Mesendoderm (in vitro differentiated cells): ENCODE data around the gene CDC42EP2.
A peak's percentile ranks its signal among the peaks of the same experiment; 100 is the strongest.

Experiments used
- DNase-seq: peaks from one replicate; pipeline ENCODE4 v3.0.0; 2013
- H2AK5ac ChIP-seq: 2 replicates; pipeline ENCODE4 v1.6.1; 2013; ENCODE audit warnings: low read length, inconsistent platforms
- H2BK120ac ChIP-seq: 2 replicates; pipeline ENCODE4 v1.6.1; 2013; ENCODE audit warnings: low read depth, mild to moderate bottlenecking, low read length, moderate library complexity, mixed read lengths
- H2BK15ac ChIP-seq: replicated peaks from 2 replicates; pipeline ENCODE4 v1.6.1; 2013; ENCODE audit warnings: low read depth, mild to moderate bottlenecking, moderate library complexity
- H2BK5ac ChIP-seq: 2 replicates; pipeline ENCODE4 v1.6.1; 2013; ENCODE audit warnings: low read length, inconsistent platforms
- H3K18ac ChIP-seq: 2 replicates; pipeline ENCODE4 v1.6.1; 2013; ENCODE audit warnings: mild to moderate bottlenecking, low read length, mixed read lengths
- H3K23ac ChIP-seq: one replicate; pipeline ENCODE4 v1.6.1; 2013; ENCODE audit warnings: low read length
- H3K27ac ChIP-seq: 2 replicates; pipeline ENCODE4 v1.5.1; 2013; ENCODE audit warnings: low read depth, mild to moderate bottlenecking, inconsistent platforms, low read length, moderate library complexity
- H3K27me3 ChIP-seq: 2 replicates; pipeline ENCODE4 v1.6.1; 2013; ENCODE audit warnings: low read length, control low read depth, mild to moderate bottlenecking, inconsistent platforms; ENCODE audit not compliant: insufficient read depth, poor library complexity
- H3K36me3 ChIP-seq: 2 replicates; pipeline ENCODE4 v1.6.1; 2013; ENCODE audit warnings: low read length, inconsistent platforms; ENCODE audit not compliant: control insufficient read depth, insufficient read depth
- H3K4ac ChIP-seq: one replicate; pipeline ENCODE4 v1.6.1; 2013; ENCODE audit warnings: low read depth, mild to moderate bottlenecking, low read length, moderate library complexity
- H3K4me1 ChIP-seq: 2 replicates; pipeline ENCODE4 v1.6.1; 2013; ENCODE audit warnings: low read depth, low read length, inconsistent platforms; ENCODE audit not compliant: control insufficient read depth
- H3K4me2 ChIP-seq: 2 replicates; pipeline ENCODE4 v1.6.1; 2013; ENCODE audit warnings: low read length
- H3K4me3 ChIP-seq: 2 replicates; pipeline ENCODE4 v1.5.1; 2013; ENCODE audit warnings: mild to moderate bottlenecking, low read length
- H3K56ac ChIP-seq: one replicate; pipeline ENCODE4 v1.6.1; 2013; ENCODE audit warnings: low read length
- H3K79me1 ChIP-seq: 2 replicates; pipeline ENCODE4 v1.6.1; 2013; ENCODE audit warnings: low read length, inconsistent platforms
- H3K79me2 ChIP-seq: 2 replicates; pipeline ENCODE4 v1.6.1; 2013; ENCODE audit warnings: mild to moderate bottlenecking, low read length; ENCODE audit not compliant: control insufficient read depth, insufficient read depth
- H3K9ac ChIP-seq: 2 replicates; pipeline ENCODE4 v1.6.1; 2013; ENCODE audit warnings: low read length, inconsistent platforms
- H4K5ac ChIP-seq: one replicate; pipeline ENCODE4 v1.6.1; 2013; ENCODE audit warnings: low read length
- H4K8ac ChIP-seq: one replicate; pipeline ENCODE4 v1.6.1; 2013; ENCODE audit warnings: low read depth, mild to moderate bottlenecking, control low read depth, low read length, moderate library complexity
- WGBS: extraction: QIAGEN DNeasy Blood & Tissue Kit; methylation state at CpG from one replicate; pipeline ENCODE4 v1.1.7; 2013; ENCODE audit warnings: low lambda C conversion rate, missing lambda C conversion rate; ENCODE audit not compliant: insufficient coverage; ENCODE audit errors: extremely low coverage; 5-methylcytosine and 5-hydroxymethylcytosine counted together

The CDC42EP2 gene

DNA sequence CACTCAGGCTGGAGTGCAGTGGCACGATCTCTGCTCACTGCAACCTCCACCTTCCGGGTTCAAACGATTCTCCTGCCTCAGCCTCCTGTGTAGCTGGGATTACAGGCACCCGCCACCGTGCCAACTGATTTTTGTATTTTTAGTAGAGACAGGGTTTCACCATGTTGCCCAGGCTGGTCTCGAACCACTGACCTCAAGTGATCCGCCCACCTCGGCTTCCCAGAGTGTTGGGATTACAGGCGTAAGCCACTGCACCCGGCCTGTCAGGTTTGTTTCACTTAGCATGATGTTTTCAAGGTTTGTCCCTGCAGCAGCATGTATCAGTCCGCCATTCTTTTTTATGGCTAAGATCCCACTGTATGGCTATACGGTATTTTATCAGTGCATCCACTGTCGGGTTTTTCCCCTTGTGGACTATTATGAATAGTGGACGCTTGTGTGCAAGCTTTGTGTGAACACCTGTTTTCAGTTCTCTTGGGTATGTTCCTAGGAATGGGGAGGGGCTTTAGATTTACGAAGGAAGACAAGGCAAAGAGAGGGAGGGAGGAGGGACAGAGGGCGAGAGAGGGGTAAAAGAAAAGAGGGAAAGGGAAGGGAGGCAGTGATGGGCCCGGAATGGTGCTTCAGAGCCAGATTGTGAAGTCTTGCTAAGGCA is 13.9 kb upstream of the CDC42EP2 start:
- Histone ChIP-seq H3K9ac (no peak overlapping the region), H2BK15ac (no peak overlapping the region), H3K18ac (no peak overlapping the region), H2BK5ac (no peak overlapping the region), H4K8ac (no peak overlapping the region), H3K56ac (no peak overlapping the region), H3K23ac (no peak overlapping the region), H2AK5ac (no peak overlapping the region), H3K4ac (no peak overlapping the region), H3K79me2 (no peaks in the 10 kb centered on the region), H3K4me1 (peaks cover 4% of the 10 kb centered on the region), H3K4me2 (no peak overlapping the region), H3K4me3 (no peak overlapping the region), H2BK120ac (no peak overlapping the region), H3K27me3 (no peaks in the 10 kb centered on the region), H4K5ac (no peak overlapping the region), H3K27ac (no peak overlapping the region), H3K79me1 (no peaks in the 10 kb centered on the region), H3K36me3 (peaks cover 5% of the 10 kb centered on the region)
- DNase-seq, result no peak
- WGBS, result no CpG with 5 or more reads among the region's 17 CpGs

DNA sequence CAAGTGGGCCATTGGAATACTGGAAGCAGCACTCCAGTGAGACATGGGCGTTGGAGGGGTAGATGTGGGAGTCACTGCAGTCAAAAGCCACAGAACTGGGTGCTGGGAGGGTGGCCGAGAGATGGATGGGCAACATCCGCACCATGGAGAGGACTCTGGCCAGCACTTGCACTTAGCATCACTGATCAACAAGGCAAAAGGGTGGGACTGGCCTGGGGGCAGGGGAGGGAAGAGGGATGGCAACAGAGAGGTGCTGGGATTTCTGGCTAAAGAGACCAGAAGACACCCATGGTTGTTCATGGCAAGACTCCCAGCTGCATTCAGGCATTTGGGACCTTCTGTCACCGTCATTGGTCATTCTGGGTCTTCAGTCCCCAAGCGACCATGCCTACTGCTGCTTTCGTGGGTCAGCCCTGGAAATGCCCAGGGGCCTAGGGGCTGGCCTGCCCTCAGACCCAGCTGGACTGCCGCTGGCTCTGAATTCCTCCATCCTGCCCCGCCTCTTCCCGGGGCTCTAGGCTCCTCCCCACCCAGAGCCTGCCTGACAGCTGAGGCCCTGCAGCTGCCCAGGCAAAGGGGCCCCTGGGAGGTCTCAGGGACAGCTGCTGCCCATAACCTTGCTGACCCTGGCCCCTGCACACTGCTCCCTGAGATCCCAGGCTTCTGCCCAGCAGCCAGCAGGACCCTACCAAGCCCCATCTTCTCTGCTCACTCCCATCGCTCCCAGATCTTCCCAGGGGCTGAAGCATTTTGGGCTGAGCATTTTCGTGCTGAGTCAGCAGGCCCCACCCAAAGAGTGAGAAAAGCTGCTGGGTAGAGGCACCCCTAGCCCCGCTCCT is 13.0 kb upstream of the CDC42EP2 start:
- H3K27ac ChIP-seq, result no peak overlapping the region
- H2BK5ac ChIP-seq, result no peak overlapping the region
- H3K79me2 ChIP-seq, result no peaks in the 10 kb centered on the region
- H3K18ac ChIP-seq, result no peak overlapping the region
- no peak overlapping the region for H4K5ac ChIP-seq
- peak overlapping the region; percentile 10 for H3K56ac ChIP-seq
- no CpG with 5 or more reads among the region's 12 CpGs for WGBS
- H2AK5ac ChIP-seq, result no peak overlapping the region
- no peaks in the 10 kb centered on the region for H3K79me1 ChIP-seq
- no peak overlapping the region for H2BK15ac ChIP-seq
- H3K4ac ChIP-seq, result no peak overlapping the region
- no peak overlapping the region for H3K4me2 ChIP-seq
- no peaks in the 10 kb centered on the region for H3K36me3 ChIP-seq
- H3K9ac ChIP-seq, result no peak overlapping the region
- no peak overlapping the region for H2BK120ac ChIP-seq
- no peak overlapping the region for H3K23ac ChIP-seq
- no peaks in the 10 kb centered on the region for H3K27me3 ChIP-seq
- no peak overlapping the region for H4K8ac ChIP-seq
- no peak overlapping the region for H3K4me3 ChIP-seq
- peak; percentile 72 for DNase-seq
- peaks cover 4% of the 10 kb centered on the region for H3K4me1 ChIP-seq

DNA sequence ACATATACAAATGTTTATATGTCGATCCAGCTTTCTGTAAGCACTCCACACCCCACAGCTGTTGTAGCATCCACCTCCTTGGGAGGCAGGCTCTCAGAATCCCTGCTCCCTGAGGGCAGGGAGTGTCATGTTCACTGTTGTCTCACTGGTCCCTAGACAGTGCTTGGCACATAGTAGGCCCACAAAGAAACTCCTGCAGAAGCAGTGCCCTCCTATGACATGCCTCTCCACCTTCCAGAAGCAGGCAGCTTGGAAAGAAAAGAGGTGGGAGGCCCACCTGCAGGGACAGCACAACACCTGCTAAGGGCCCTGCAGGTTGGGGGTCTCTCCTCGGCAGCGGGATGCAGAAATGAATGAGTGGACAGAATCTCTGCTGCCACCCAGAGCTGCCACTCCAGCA is 11.1 kb upstream of the CDC42EP2 start:
- H3K23ac ChIP-seq, result no peak overlapping the region
- no peaks in the 10 kb centered on the region for H3K36me3 ChIP-seq
- H3K27ac ChIP-seq, result no peak overlapping the region
- peaks cover 4% of the 10 kb centered on the region for H3K4me1 ChIP-seq
- H2BK15ac ChIP-seq, result no peak overlapping the region
- no peaks in the 10 kb centered on the region for H3K79me1 ChIP-seq
- no peaks in the 10 kb centered on the region for H3K27me3 ChIP-seq
- no peak overlapping the region for H4K5ac ChIP-seq
- no peak overlapping the region for H2BK120ac ChIP-seq
- H3K79me2 ChIP-seq, result no peaks in the 10 kb centered on the region
- H3K9ac ChIP-seq, result no peak overlapping the region
- no peak overlapping the region for H4K8ac ChIP-seq
- no peak overlapping the region for H2AK5ac ChIP-seq
- WGBS, result no CpG with 5 or more reads among the region's 3 CpGs
- no peak overlapping the region for H3K56ac ChIP-seq
- H3K4me2 ChIP-seq, result no peak overlapping the region
- DNase-seq, result no peak
- H3K4ac ChIP-seq, result no peak overlapping the region
- H3K4me3 ChIP-seq, result no peak overlapping the region
- H2BK5ac ChIP-seq, result no peak overlapping the region
- no peak overlapping the region for H3K18ac ChIP-seq

DNA sequence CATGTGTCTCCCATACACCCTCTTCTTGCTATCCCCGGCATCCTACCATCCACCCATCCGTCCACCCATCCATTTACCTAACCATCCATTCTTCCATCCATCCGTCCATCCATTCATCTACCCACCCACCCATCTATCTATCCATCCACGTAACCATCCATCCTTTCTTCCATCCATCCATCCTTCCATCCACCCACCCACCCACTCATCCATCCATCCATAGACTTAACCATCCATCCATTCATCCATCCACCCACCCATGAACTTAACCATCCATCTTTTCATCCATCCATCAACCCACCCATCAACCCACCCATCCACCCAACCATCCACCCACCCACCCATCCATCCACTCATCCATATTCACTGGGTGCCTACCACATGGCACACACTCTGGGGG is 10.6 kb upstream of the CDC42EP2 start:
- H4K8ac ChIP-seq, result no peak overlapping the region
- no peak overlapping the region for H2BK120ac ChIP-seq
- H2BK15ac ChIP-seq, result no peak overlapping the region
- H3K56ac ChIP-seq, result no peak overlapping the region
- no peak overlapping the region for H2AK5ac ChIP-seq
- H3K4me1 ChIP-seq, result peaks cover 4% of the 10 kb centered on the region
- H3K9ac ChIP-seq, result no peak overlapping the region
- H3K4ac ChIP-seq, result no peak overlapping the region
- no peaks in the 10 kb centered on the region for H3K79me1 ChIP-seq
- H2BK5ac ChIP-seq, result no peak overlapping the region
- 100% methylated on average over 2 of the region's 4 CpGs for WGBS
- no peak overlapping the region for H3K18ac ChIP-seq
- no peak overlapping the region for H3K27ac ChIP-seq
- H3K36me3 ChIP-seq, result no peaks in the 10 kb centered on the region
- no peak overlapping the region for H3K23ac ChIP-seq
- no peaks in the 10 kb centered on the region for H3K79me2 ChIP-seq
- H3K27me3 ChIP-seq, result no peaks in the 10 kb centered on the region
- H4K5ac ChIP-seq, result no peak overlapping the region
- no peak for DNase-seq
- no peak overlapping the region for H3K4me3 ChIP-seq
- H3K4me2 ChIP-seq, result no peak overlapping the region

DNA sequence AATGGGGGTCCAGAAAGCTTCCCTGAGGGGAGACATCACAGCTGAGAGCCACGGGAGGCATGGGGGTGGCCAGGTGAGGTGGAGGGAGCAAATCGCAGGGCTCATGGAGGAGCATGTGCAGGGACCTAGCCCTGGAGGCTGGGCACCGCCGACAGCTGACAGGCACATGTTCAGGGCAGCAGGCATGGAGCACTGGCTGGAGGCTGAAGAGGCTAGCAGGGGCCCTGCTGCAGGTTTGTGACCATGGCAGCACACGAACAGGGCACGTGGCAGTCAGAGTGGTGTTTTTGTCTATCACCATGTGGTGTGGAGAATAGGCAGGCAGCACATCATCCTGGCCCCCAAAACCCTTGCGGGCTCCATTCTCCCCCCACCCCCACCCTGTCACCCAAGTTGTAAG is 10.1 kb upstream of the CDC42EP2 start:
- Histone ChIP-seq H3K27ac (no peak overlapping the region), H3K4me2 (no peak overlapping the region), H3K9ac (no peak overlapping the region), H2AK5ac (no peak overlapping the region), H4K5ac (no peak overlapping the region), H2BK15ac (no peak overlapping the region), H3K4me3 (no peak overlapping the region), H3K56ac (no peak overlapping the region), H3K18ac (no peak overlapping the region), H3K4me1 (peaks cover 4% of the 10 kb centered on the region), H2BK120ac (no peak overlapping the region), H2BK5ac (no peak overlapping the region), H3K4ac (no peak overlapping the region), H3K27me3 (no peaks in the 10 kb centered on the region), H3K79me2 (no peaks in the 10 kb centered on the region), H4K8ac (no peak overlapping the region), H3K23ac (no peak overlapping the region), H3K79me1 (no peaks in the 10 kb centered on the region), H3K36me3 (no peaks in the 10 kb centered on the region)
- WGBS, result no CpG with 5 or more reads among the region's 7 CpGs
- no peak for DNase-seq
